B cell (primary cell): Measurements from ENCODE around the gene NCOA3. TPM values are rescaled to one million over a fixed set of nuclear protein-coding genes. Genes with fewer than 3 reads are reported as not detected.

ENCODE experiments used
- ATAC-seq: fragments of 200-7000 bp; cut with Tn5 transposase; one replicate; pipeline ENCODE4 v1.10.0; 2021; ENCODE audit warnings: low read depth, mild to moderate bottlenecking, moderate number of reproducible peaks, moderate library complexity
- CTCF ChIA-PET: fragments of 350-600 bp; sonication (Branson Sonifier 250); formaldehyde crosslinking; loops from one replicate; lab custom pipeline; 2021; ENCODE audit warnings: antibody characterized with exemption, inconsistent platforms; lab: Charles Lee
- POLR2A ChIA-PET: fragments of 350-600 bp; sonication (Branson Sonifier 250); formaldehyde crosslinking; loops from one replicate; lab custom pipeline; 2021; ENCODE audit warnings: antibody characterized with exemption; lab: Charles Lee
- DNase-seq: peaks from one replicate; pipeline ENCODE4 v3.0.0; 2013
- H2AFZ ChIP-seq: 2 replicates; pipeline ENCODE4 v1.6.1; 2012; ENCODE audit warnings: mild to moderate bottlenecking, low read depth, low read length; ENCODE audit not compliant: insufficient read depth, poor library complexity, severe bottlenecking
- H3K27ac ChIP-seq, 2 donors: 1 replicate in 1 of 2; 2 replicates in 1 of 2; pipeline ENCODE4 v1.5.1; 2012 to 2013; ENCODE audit warnings: low read length in 2 of 2, mild to moderate bottlenecking in 2 of 2, moderate library complexity in 1 of 2
- H3K27me3 ChIP-seq, 4 experiments: fragments of 200-600 bp in 1 of 4; sonication (generic) in 1 of 4; replicated peaks in 1 of 4; 1 replicate in 2 of 4; 2 replicates in 2 of 4; pipeline versions ENCODE4 v1.6.1 to v1.7.0; 2013 to 2016; ENCODE audit warnings: low read length in 3 of 4, mild to moderate bottlenecking in 2 of 4, mixed read lengths in 1 of 4, moderate library complexity in 1 of 4; ENCODE audit not compliant: insufficient read depth in 4 of 4, control insufficient read depth in 3 of 4; ENCODE audit errors: control extremely low read depth in 1 of 4
- H3K36me3 ChIP-seq, 2 experiments: replicated peaks in 1 of 2; 1 replicate in 1 of 2; 2 replicates in 1 of 2; pipeline versions ENCODE4 v1.6.1 to v1.7.1; 2013; ENCODE audit warnings: low read length in 1 of 2; ENCODE audit not compliant: insufficient read depth in 2 of 2, control insufficient read depth in 1 of 2; ENCODE audit errors: control extremely low read depth in 1 of 2, extremely low read depth in 1 of 2
- H3K4me1 ChIP-seq, 2 donors: fragments of 200-600 bp in 1 of 2; sonication (generic) in 1 of 2; 1 replicate in 1 of 2; 2 replicates in 1 of 2; pipeline versions ENCODE4 v1.5.1 to v1.6.1; 2013 to 2017; ENCODE audit warnings: low read length in 2 of 2; ENCODE audit not compliant: control insufficient read depth in 2 of 2, insufficient read depth in 2 of 2
- H3K4me2 ChIP-seq: replicated peaks from 2 replicates; pipeline ENCODE3; 2012; ENCODE audit warnings: mild to moderate bottlenecking, low read depth, low read length; ENCODE audit not compliant: poor library complexity, severe bottlenecking
- H3K4me3 ChIP-seq, 5 experiments: fragments of 200-600 bp in 1 of 5; sonication (generic) in 1 of 5; 1 replicate in 3 of 5; 2 replicates in 2 of 5; pipeline versions ENCODE4 v1.5.1 to v1.7.0; 2011 to 2016; ENCODE audit warnings: low read length in 4 of 5, mild to moderate bottlenecking in 4 of 5, low read depth in 2 of 5, control low read depth in 1 of 5, moderate library complexity in 1 of 5; ENCODE audit not compliant: insufficient read depth in 1 of 5; ENCODE audit errors: control extremely low read depth in 1 of 5, extremely low read depth in 1 of 5
- H3K79me2 ChIP-seq: fragments of 200-600 bp; sonication (generic); one replicate; pipeline ENCODE4 v1.6.0; 2016; ENCODE audit warnings: low read length; ENCODE audit not compliant: control insufficient read depth, insufficient read depth
- H3K9ac ChIP-seq: fragments of 200-600 bp; sonication (generic); 2 replicates; pipeline ENCODE4 v1.6.1; 2017; ENCODE audit warnings: mild to moderate bottlenecking, low read length, moderate library complexity
- H3K9me3 ChIP-seq, 3 donors: one replicate each; pipeline versions ENCODE4 v1.6.1 to v1.7.1; 2013; ENCODE audit warnings: low read length in 2 of 3; ENCODE audit not compliant: control insufficient read depth in 2 of 3, insufficient read depth in 1 of 3; ENCODE audit errors: control extremely low read depth in 1 of 3
- H4K20me1 ChIP-seq: 2 replicates; pipeline ENCODE4 v1.6.0; 2012; ENCODE audit warnings: mild to moderate bottlenecking, low read length; ENCODE audit not compliant: insufficient read depth, control insufficient read depth, poor library complexity, severe bottlenecking
- H3K27ac Mint-ChIP-seq: one replicate; pipeline ENCODE4 v1.8.0; 2021; ENCODE audit warnings: mixed read lengths
- H3K27me3 Mint-ChIP-seq: one replicate; pipeline ENCODE4 v1.8.0; 2021; ENCODE audit warnings: mixed read lengths
- H3K4me1 Mint-ChIP-seq: one replicate; pipeline ENCODE4 v1.8.0; 2021; ENCODE audit warnings: mixed read lengths
- H3K4me3 Mint-ChIP-seq: one replicate; pipeline ENCODE4 v1.8.0; 2021; ENCODE audit warnings: mixed read lengths
- H3K9me3 Mint-ChIP-seq: one replicate; pipeline ENCODE4 v1.8.0; 2022; ENCODE audit warnings: mixed read lengths; ENCODE audit not compliant: insufficient read depth
- CTCF ChIP-seq: fragments of 200-600 bp; IDR thresholded peaks from one replicate; pipeline ENCODE4 v1.8.0; 2022; ENCODE audit warnings: antibody characterized with exemption, mild to moderate bottlenecking
- EZH2 ChIP-seq: IDR thresholded peaks from 2 replicates; pipeline ENCODE4 v1.6.1; 2012; ENCODE audit warnings: borderline replicate concordance, low read depth, mild to moderate bottlenecking, moderate library complexity, low read length; ENCODE audit not compliant: insufficient read depth, poor library complexity, severe bottlenecking
- WGBS: methylation state at CpG from one replicate; pipeline ENCODE4 v1.1.5; 2013; ENCODE audit warnings: missing lambda C conversion rate; ENCODE audit not compliant: insufficient coverage; 5-methylcytosine and 5-hydroxymethylcytosine counted together
- intact Hi-C: fragments of 100-400 bp; cut with micrococcal nuclease; formaldehyde crosslinking; loops from one replicate; pipeline ENCODE4 v1.10.0; 2022
- polyA plus RNA-seq: library from polyadenylated mRNA; depleted of rRNA; stranded (reverse); fragments of >200 nt; gene quantifications from 2 replicates; pipeline ENCODE4 v1.2.3, GENCODE V29; 2012
- total RNA-seq, 2 donors: library from RNA; stranded (reverse); fragments of 120-200 nt in 1 of 2; gene quantifications; 1 replicate in 1 of 2; 2 replicates in 1 of 2; pipeline versions ENCODE4 v1.2.3 to v1.2.4, GENCODE V29; 2013 to 2022

The NCOA3 gene
- total and polyA plus RNA-seq, 2 donors (not counting 1 experiment from before 2014, with no cell fraction given), result 54.0 to 309 TPM

GRCh38 chr20:47664744-47665143, 163.1 kb downstream of the NCOA3 start:
- intact Hi-C loops, result loop anchor here (5.0 kb wide), 1 partner anchor 467 kb away; no protein-coding TSS in a partner anchor
- Histone ChIP-seq H4K20me1 (peaks cover 22% of the 10 kb centered on the region), H3K4me1 (peaks cover 0 to 7% of the 10 kb centered on the region in 2 donors), H3K27me3 (no peaks in the 10 kb centered on the region), H3K4me2 (no peak overlapping the region), H2AFZ (no peak overlapping the region), H3K27ac (no peak overlapping the region), H3K36me3 (peaks cover 0 to 25% of the 10 kb centered on the region in 2 experiments), H3K9ac (no peak overlapping the region), H3K4me3 (no peak overlapping the region), H3K9me3 (no peaks in the 10 kb centered on the region), H3K79me2 (no peaks in the 10 kb centered on the region)
- Mint-ChIP-seq H3K27ac (no peak overlapping the region), H3K9me3 (no peaks in the 10 kb centered on the region), H3K4me1 (peaks cover 7% of the 10 kb centered on the region), H3K27me3 (no peaks in the 10 kb centered on the region), H3K4me3 (no peak overlapping the region)
- 95% methylated on average over 12 of the region's 12 CpGs for WGBS
- no peak for ATAC-seq
- CTCF ChIA-PET, result interaction anchor here (0.6 to 7.6 kb wide), 12 partner anchors 10 to 1745 kb away, joined by 3 to 103 read pairs (median 4); no protein-coding TSS in a partner anchor
- TF ChIP-seq CTCF (no peak), EZH2 (no peak)
- no peak for DNase-seq
- POLR2A ChIA-PET, result no interaction called here

- H3K27ac Mint-ChIP-seq, result no peak overlapping the region
- Histone ChIP-seq H3K9ac (no peak overlapping the region), H2AFZ (no peak overlapping the region), H3K4me1 (peaks cover 0 to 7% of the 10 kb centered on the region in 2 donors), H3K27ac (no peak overlapping the region), H3K4me2 (no peak overlapping the region), H3K4me3 (no peak overlapping the region), H3K27me3 (no peaks in the 10 kb centered on the region), H3K79me2 (no peaks in the 10 kb centered on the region), H4K20me1 (peaks cover 18% of the 10 kb centered on the region), H3K36me3 (peaks cover 0 to 20% of the 10 kb centered on the region in 2 experiments), H3K9me3 (no peaks in the 10 kb centered on the region)
- ATAC-seq, result no peak
- H3K4me3 Mint-ChIP-seq, result no peak overlapping the region
- H3K9me3 Mint-ChIP-seq, result no peaks in the 10 kb centered on the region
- ChIA-PET POLR2A (no interaction called here), CTCF (interaction anchor here (0.6 to 7.6 kb wide), 2 partner anchors 12 to 957 kb away, joined by 3 to 103 read pairs; no protein-coding TSS in a partner anchor)
- no peak for DNase-seq
- H3K4me1 Mint-ChIP-seq, result peaks cover 7% of the 10 kb centered on the region
- 95% methylated on average over 25 of the region's 27 CpGs for WGBS
- intact Hi-C loops, result no loop called here
- TF ChIP-seq CTCF, result no peak
- TF ChIP-seq EZH2, result no peak
- no peaks in the 10 kb centered on the region for H3K27me3 Mint-ChIP-seq
Observed at GRCh38 chr20:47665221-47665991, 163.7 kb downstream of the NCOA3 start.
